SU-DHL-6 (cell line): Measurements from ENCODE around the gene MARCKS.

Experiments
- H2AFZ ChIP-seq: fragments of 200-600 bp; sonication (generic); 2 replicates; pipeline ENCODE4 v1.6.1; 2014; ENCODE audit warnings: low read depth, mild to moderate bottlenecking, moderate library complexity, mixed read lengths, antibody characterized with exemption, low read length; ENCODE audit not compliant: severe bottlenecking
- H3F3A ChIP-seq: fragments of 200-600 bp; shearing (Covaris generic); 2 replicates; pipeline ENCODE4 v1.6.0; 2016; ENCODE audit warnings: antibody characterized with exemption, mild to moderate bottlenecking; ENCODE audit not compliant: insufficient read depth
- H3K27ac ChIP-seq: fragments of 200-600 bp; sonication (generic); 2 replicates; pipeline ENCODE4 v1.5.1; 2016; ENCODE audit warnings: low read depth, mild to moderate bottlenecking, low read length, moderate library complexity, mixed read lengths
- H3K27me3 ChIP-seq: fragments of 200-600 bp; sonication (generic), shearing (Covaris generic); 2 replicates; pipeline ENCODE4 v1.6.0; 2014; ENCODE audit warnings: mild to moderate bottlenecking, low read length
- H3K36me3 ChIP-seq: fragments of 200-600 bp; sonication (generic); 2 replicates; pipeline ENCODE4 v1.6.1; 2014; ENCODE audit warnings: mild to moderate bottlenecking, low read length, mixed read lengths
- H3K4me2 ChIP-seq: fragments of 300-600, 200-600 bp; shearing (Covaris generic), sonication (generic); 2 replicates; pipeline ENCODE4 v1.6.0; 2014; ENCODE audit warnings: low read length, low read depth, mild to moderate bottlenecking; ENCODE audit not compliant: poor library complexity, severe bottlenecking
- H3K4me3 ChIP-seq: fragments of 200-600 bp; sonication (generic); 2 replicates; pipeline ENCODE4 v1.5.1; 2014; ENCODE audit warnings: antibody characterized with exemption, low read length, mild to moderate bottlenecking, mixed read lengths; ENCODE audit not compliant: insufficient read depth, poor library complexity, severe bottlenecking
- H3K79me2 ChIP-seq: fragments of 200-600 bp; sonication (generic); 2 replicates; pipeline ENCODE4 v1.6.1; 2014; ENCODE audit warnings: mild to moderate bottlenecking, low read length, moderate library complexity; ENCODE audit not compliant: insufficient read depth
- H3K9ac ChIP-seq: fragments of 200-600 bp; sonication (generic); 2 replicates; pipeline ENCODE4 v1.7.0; 2014; ENCODE audit warnings: mild to moderate bottlenecking, low read length
- H3K9me2 ChIP-seq: fragments of 200-600 bp; sonication (generic); replicated peaks from 2 replicates; pipeline ENCODE4 v1.6.1; 2014; ENCODE audit warnings: low read length; ENCODE audit not compliant: insufficient read depth
- H3K9me3 ChIP-seq: fragments of 200-600 bp; sonication (generic); 2 replicates; pipeline ENCODE4 v1.6.1; 2014; ENCODE audit warnings: low read length, mixed read lengths; ENCODE audit not compliant: insufficient read depth
- H4K20me1 ChIP-seq: fragments of 200-600 bp; sonication (generic); 2 replicates; pipeline ENCODE4 v1.6.1; 2014; ENCODE audit warnings: low read depth, mild to moderate bottlenecking, antibody characterized with exemption, low read length, moderate library complexity, mixed read lengths
- EZH2phosphoT487 ChIP-seq: fragments of 200-600 bp; sonication (generic), shearing (Covaris generic); conservative IDR thresholded peaks from 2 replicates; pipeline ENCODE4 v1.6.1; 2018; ENCODE audit warnings: mild to moderate bottlenecking, antibody characterized with exemption, low read length, moderate library complexity, mixed read lengths
- TF ChIP-seq, protein P1 (sequence below): fragments of 200-600 bp; sonication (generic); IDR thresholded peaks from one replicate; pipeline ENCODE4 v1.5.1; 2017; ENCODE audit warnings: antibody characterized with exemption, mild to moderate bottlenecking, low read length, moderate library complexity; ENCODE audit not compliant: insufficient read depth, poor library complexity, severe bottlenecking

MARCKS gene, protein sequence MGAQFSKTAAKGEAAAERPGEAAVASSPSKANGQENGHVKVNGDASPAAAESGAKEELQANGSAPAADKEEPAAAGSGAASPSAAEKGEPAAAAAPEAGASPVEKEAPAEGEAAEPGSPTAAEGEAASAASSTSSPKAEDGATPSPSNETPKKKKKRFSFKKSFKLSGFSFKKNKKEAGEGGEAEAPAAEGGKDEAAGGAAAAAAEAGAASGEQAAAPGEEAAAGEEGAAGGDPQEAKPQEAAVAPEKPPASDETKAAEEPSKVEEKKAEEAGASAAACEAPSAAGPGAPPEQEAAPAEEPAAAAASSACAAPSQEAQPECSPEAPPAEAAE

DNA sequence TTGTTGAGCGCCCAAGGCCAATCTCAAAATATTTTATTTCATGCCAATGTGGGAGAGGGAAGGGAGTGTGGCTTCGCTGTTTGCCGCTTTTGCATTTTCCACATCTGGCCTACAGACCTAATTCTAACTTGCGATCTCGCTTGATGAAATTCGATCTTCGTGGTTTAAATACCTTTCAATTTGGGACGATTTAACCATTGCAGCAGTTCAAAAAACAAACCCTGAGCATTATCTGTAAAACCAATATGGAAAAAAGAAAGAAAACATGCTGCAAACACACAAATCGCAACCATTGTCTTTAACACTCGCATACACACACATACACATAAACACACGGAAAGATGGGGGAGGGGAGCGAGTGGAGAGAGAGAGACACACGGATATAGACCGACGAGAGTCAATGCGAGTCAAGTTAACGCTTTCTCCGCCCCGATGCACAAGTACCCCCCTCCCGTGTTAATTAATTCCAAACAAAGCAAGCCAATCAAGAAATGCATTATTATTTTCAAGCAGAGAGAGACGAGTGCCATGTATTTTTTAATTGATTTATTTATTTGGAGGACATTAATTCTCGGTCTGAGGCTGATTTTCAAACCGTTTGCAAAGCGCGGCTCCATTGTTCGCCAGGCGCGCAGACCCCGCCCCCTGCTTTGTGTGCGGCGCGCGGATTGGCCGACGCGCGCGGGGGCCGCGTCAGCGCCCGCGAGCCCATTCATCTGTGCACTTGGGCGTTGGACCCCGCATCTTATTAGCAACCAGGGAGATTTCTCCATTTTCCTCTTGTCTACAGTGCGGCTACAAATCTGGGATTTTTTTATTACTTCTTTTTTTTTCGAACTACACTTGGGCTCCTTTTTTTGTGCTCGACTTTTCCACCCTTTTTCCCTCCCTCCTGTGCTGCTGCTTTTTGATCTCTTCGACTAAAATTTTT is at the start of gene MARCKS:
Gene MARCKS, plus strand, starts transcription at position 721 of the 931 bp plus-strand sequence. CDS start 401 bp downstream, outside the sequence.
- TF ChIP-seq EZH2phosphoT487 = no peak
- TF ChIP-seq, protein P1, sequence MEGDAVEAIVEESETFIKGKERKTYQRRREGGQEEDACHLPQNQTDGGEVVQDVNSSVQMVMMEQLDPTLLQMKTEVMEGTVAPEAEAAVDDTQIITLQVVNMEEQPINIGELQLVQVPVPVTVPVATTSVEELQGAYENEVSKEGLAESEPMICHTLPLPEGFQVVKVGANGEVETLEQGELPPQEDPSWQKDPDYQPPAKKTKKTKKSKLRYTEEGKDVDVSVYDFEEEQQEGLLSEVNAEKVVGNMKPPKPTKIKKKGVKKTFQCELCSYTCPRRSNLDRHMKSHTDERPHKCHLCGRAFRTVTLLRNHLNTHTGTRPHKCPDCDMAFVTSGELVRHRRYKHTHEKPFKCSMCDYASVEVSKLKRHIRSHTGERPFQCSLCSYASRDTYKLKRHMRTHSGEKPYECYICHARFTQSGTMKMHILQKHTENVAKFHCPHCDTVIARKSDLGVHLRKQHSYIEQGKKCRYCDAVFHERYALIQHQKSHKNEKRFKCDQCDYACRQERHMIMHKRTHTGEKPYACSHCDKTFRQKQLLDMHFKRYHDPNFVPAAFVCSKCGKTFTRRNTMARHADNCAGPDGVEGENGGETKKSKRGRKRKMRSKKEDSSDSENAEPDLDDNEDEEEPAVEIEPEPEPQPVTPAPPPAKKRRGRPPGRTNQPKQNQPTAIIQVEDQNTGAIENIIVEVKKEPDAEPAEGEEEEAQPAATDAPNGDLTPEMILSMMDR = no peak
- peak within 1 kb of the TSS; percentile 92 for H2AFZ ChIP-seq
- H3F3A ChIP-seq = peaks cover 14% of the 10 kb centered on the region; the same call in 1 of the 2 replicates
- no peaks in the 10 kb centered on the region for H3K9me2 ChIP-seq
- peak within 1 kb of the TSS; percentile 47 for H3K9ac ChIP-seq
- no peaks in the 10 kb centered on the region for H3K79me2 ChIP-seq
- no peak within 1 kb of the TSS for H3K27ac ChIP-seq
- no peaks in the 10 kb centered on the region for H4K20me1 ChIP-seq
- no peaks in the 10 kb centered on the region for H3K27me3 ChIP-seq
- peak within 1 kb of the TSS; percentile 93 for H3K4me2 ChIP-seq
- peak within 1 kb of the TSS; percentile 57 for H3K4me3 ChIP-seq
- no peaks in the 10 kb centered on the region for H3K36me3 ChIP-seq
- H3K9me3 ChIP-seq = no peaks in the 10 kb centered on the region

GRCh38 chr6:113809826-113810225 is 47.3 kb upstream of the MARCKS start:
- Histone ChIP-seq H3F3A (peaks cover 11% of the 10 kb centered on the region), H3K9me3 (no peaks in the 10 kb centered on the region), H2AFZ (peak overlapping the region; percentile 52), H3K9ac (no peak overlapping the region), H3K4me2 (peak overlapping the region; percentile 52), H3K27me3 (no peaks in the 10 kb centered on the region), H3K79me2 (no peaks in the 10 kb centered on the region), H3K4me3 (peak overlapping the region; percentile 17), H3K36me3 (no peaks in the 10 kb centered on the region), H4K20me1 (no peaks in the 10 kb centered on the region), H3K9me2 (no peaks in the 10 kb centered on the region), H3K27ac (peak overlapping the region; percentile 74)
- TF ChIP-seq, protein P1 = no peak
- TF ChIP-seq EZH2phosphoT487 = no peak

GRCh38 chr6:113813142-113813541 is 44.0 kb upstream of the MARCKS start:
- Histone ChIP-seq H4K20me1 (no peaks in the 10 kb centered on the region), H3K4me3 (no peak overlapping the region), H3K9ac (no peak overlapping the region), H3K9me3 (no peaks in the 10 kb centered on the region), H3K9me2 (no peaks in the 10 kb centered on the region), H3K27ac (no peak overlapping the region), H3K27me3 (no peaks in the 10 kb centered on the region), H3K79me2 (no peaks in the 10 kb centered on the region), H3K36me3 (no peaks in the 10 kb centered on the region), H3F3A (peaks cover 11% of the 10 kb centered on the region), H2AFZ (no peak overlapping the region), H3K4me2 (no peak overlapping the region)
- no peak for TF ChIP-seq EZH2phosphoT487
- TF ChIP-seq, protein P1 = no peak
